ENCODE measurements around the gene GRM8.

GRM8 gene

GRCh38 chr7:127252778-127253280 is at the start of gene GRM8:
Gene GRM8, minus strand, starts transcription at chr7:127252941.
- H4K20me1 ChIP-seq (ENCODE audit: insufficient read depth, low read length, poor library complexity, severe bottlenecking) = no peaks in the 10 kb centered on the region
- no peaks in the 10 kb centered on the region for H3K9me2 ChIP-seq (replicated peaks; ENCODE audit: low read depth, low read length)
- H3K27me3 ChIP-seq (ENCODE audit: insufficient read depth, low read length, poor library complexity, severe bottlenecking) = no peaks in the 10 kb centered on the region
- no peak within 1 kb of the TSS for H2AFZ ChIP-seq (ENCODE audit: low read length)
- H3K9me3 ChIP-seq (ENCODE audit: insufficient read depth, low read depth, low read length) = no peaks in the 10 kb centered on the region
- TF ChIP-seq EZH2phosphoT487 (IDR thresholded peaks at IDR 0.05; ENCODE audit: borderline replicate concordance) (no peak), CTCF (conservative IDR thresholded peaks at IDR 0.05; ENCODE audit: low read length) (no peak)
- H3K9ac ChIP-seq (ENCODE audit: low read depth, low read length, poor library complexity, severe bottlenecking) = no peak within 1 kb of the TSS
- H3K79me2 ChIP-seq (ENCODE audit: insufficient read depth, low read length) = no peaks in the 10 kb centered on the region
- H3K4me1 ChIP-seq (ENCODE audit: insufficient read depth, low read length, poor library complexity, severe bottlenecking) = no peaks in the 10 kb centered on the region
- no peaks in the 10 kb centered on the region for H3K36me3 ChIP-seq (ENCODE audit: insufficient read depth, low read length)
- H3K4me3 ChIP-seq (ENCODE audit: low read length, poor library complexity, severe bottlenecking) = no peak within 1 kb of the TSS
- no peaks in the 10 kb centered on the region for H3F3A ChIP-seq (ENCODE audit: low read depth)
- no peak within 1 kb of the TSS for H3K4me2 ChIP-seq (ENCODE audit: low read depth, low read length, poor library complexity, severe bottlenecking)

- H3K9me3 ChIP-seq (ENCODE audit: insufficient read depth, low read depth, low read length) = no peaks in the 10 kb centered on the region
- H3K36me3 ChIP-seq (ENCODE audit: insufficient read depth, low read length) = no peaks in the 10 kb centered on the region
- no peak overlapping the region for H2AFZ ChIP-seq (ENCODE audit: low read length)
- no peaks in the 10 kb centered on the region for H3K27me3 ChIP-seq (ENCODE audit: insufficient read depth, low read length, poor library complexity, severe bottlenecking)
- no peaks in the 10 kb centered on the region for H4K20me1 ChIP-seq (ENCODE audit: insufficient read depth, low read length, poor library complexity, severe bottlenecking)
- no peak overlapping the region for H3K4me2 ChIP-seq (ENCODE audit: low read depth, low read length, poor library complexity, severe bottlenecking)
- no peaks in the 10 kb centered on the region for H3K4me1 ChIP-seq (ENCODE audit: insufficient read depth, low read length, poor library complexity, severe bottlenecking)
- no peaks in the 10 kb centered on the region for H3K9me2 ChIP-seq (replicated peaks; ENCODE audit: low read depth, low read length)
- H3K9ac ChIP-seq (ENCODE audit: low read depth, low read length, poor library complexity, severe bottlenecking) = no peak overlapping the region
- no peaks in the 10 kb centered on the region for H3K79me2 ChIP-seq (ENCODE audit: insufficient read depth, low read length)
- TF ChIP-seq CTCF (conservative IDR thresholded peaks at IDR 0.05; ENCODE audit: low read length) (no peak), EZH2phosphoT487 (IDR thresholded peaks at IDR 0.05; ENCODE audit: borderline replicate concordance) (no peak)
- H3F3A ChIP-seq (ENCODE audit: low read depth) = no peaks in the 10 kb centered on the region
- H3K4me3 ChIP-seq (ENCODE audit: low read length, poor library complexity, severe bottlenecking) = no peak overlapping the region
These were observed 38.1 kb upstream of the GRM8 start for GRCh38 chr7:127290801-127291361.

GRCh38 chr7:127290116-127290655 is 37.4 kb upstream of the GRM8 start:
- H2AFZ ChIP-seq (ENCODE audit: low read length) = no peak overlapping the region
- H3F3A ChIP-seq (ENCODE audit: low read depth) = no peaks in the 10 kb centered on the region
- no peak overlapping the region for H3K4me2 ChIP-seq (ENCODE audit: low read depth, low read length, poor library complexity, severe bottlenecking)
- H3K4me3 ChIP-seq (ENCODE audit: low read length, poor library complexity, severe bottlenecking) = no peak overlapping the region
- no peaks in the 10 kb centered on the region for H3K9me2 ChIP-seq (replicated peaks; ENCODE audit: low read depth, low read length)
- H3K9me3 ChIP-seq (ENCODE audit: insufficient read depth, low read depth, low read length) = no peaks in the 10 kb centered on the region
- TF ChIP-seq EZH2phosphoT487 (IDR thresholded peaks at IDR 0.05; ENCODE audit: borderline replicate concordance) = no peak
- TF ChIP-seq CTCF (conservative IDR thresholded peaks at IDR 0.05; ENCODE audit: low read length) = no peak
- no peaks in the 10 kb centered on the region for H4K20me1 ChIP-seq (ENCODE audit: insufficient read depth, low read length, poor library complexity, severe bottlenecking)
- no peaks in the 10 kb centered on the region for H3K36me3 ChIP-seq (ENCODE audit: insufficient read depth, low read length)
- H3K27me3 ChIP-seq (ENCODE audit: insufficient read depth, low read length, poor library complexity, severe bottlenecking) = no peaks in the 10 kb centered on the region
- H3K79me2 ChIP-seq (ENCODE audit: insufficient read depth, low read length) = no peaks in the 10 kb centered on the region
- H3K4me1 ChIP-seq (ENCODE audit: insufficient read depth, low read length, poor library complexity, severe bottlenecking) = no peaks in the 10 kb centered on the region
- H3K9ac ChIP-seq (ENCODE audit: low read depth, low read length, poor library complexity, severe bottlenecking) = no peak overlapping the region
